Endometrial microvascular endothelial cells (primary cell): Measurements from ENCODE around the gene TRAPPC11. TPM values are rescaled to one million over a fixed set of nuclear protein-coding genes. Genes with fewer than 3 reads are reported as not detected.

Experiments
- in situ Hi-C: cut with HindIII; loops from 2 replicates; pipeline ENCODE4 v1.10.0; 2017; ENCODE audit warnings: low sequenced_read_pairs, low pct_unique_long_range_greater_than_20kb; ENCODE audit errors: inconsistent ontology term
- total RNA-seq: library from RNA; depleted of rRNA; stranded (reverse); fragments of >200 nt; gene quantifications from one replicate; pipeline ENCODE4 v1.2.3, GENCODE V29; 2015; ENCODE audit errors: inconsistent ontology term

Gene TRAPPC11
- total RNA-seq, 1 donor from 2014 or later: 39.5 TPM

DNA sequence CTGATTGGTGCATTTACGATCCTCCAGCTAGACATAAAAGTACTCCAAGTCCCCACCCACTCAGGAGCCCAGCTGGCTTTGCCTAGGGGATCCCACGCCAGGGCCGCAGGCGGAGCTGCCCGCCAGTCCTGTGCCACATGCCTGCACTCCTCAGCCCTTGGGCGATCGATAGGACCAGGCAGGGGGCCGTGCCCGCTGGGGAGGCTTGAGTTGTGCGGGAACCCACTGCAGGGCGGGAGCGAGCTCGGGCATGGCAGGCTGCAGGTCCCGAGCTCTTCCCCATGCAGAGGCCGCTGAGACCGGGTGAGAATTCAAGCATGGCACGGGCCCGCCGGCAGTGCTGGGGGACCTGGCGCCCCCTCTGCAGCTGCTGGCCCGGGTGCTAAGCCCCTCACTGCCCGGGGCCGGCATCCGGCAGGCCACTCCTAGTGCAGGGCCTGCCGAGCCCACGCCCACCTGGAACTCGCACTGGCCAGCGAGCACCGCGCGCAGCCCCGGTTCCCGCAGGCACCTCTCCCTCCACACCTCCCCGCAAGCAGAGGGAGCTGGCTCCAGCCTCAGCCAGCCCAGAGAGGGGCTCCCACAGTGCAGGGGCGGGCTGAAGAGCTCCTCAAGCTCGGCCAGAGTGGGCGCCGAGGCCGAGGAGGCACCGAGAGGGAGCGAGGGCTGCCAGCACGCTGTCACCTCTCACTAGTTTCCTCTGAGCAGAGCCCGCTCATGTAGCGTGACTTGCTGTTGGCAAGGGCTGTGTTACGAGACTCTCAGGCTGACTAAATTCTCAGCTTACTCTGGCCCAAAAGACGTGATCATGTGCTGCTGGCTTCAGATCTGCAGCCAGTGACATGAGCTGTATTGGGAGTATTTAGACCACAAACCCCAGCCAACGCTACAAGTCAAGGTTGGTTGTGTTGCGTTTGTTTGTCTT lies 87.5 kb downstream of the TRAPPC11 start:
- in situ Hi-C loops: no loop called here

DNA sequence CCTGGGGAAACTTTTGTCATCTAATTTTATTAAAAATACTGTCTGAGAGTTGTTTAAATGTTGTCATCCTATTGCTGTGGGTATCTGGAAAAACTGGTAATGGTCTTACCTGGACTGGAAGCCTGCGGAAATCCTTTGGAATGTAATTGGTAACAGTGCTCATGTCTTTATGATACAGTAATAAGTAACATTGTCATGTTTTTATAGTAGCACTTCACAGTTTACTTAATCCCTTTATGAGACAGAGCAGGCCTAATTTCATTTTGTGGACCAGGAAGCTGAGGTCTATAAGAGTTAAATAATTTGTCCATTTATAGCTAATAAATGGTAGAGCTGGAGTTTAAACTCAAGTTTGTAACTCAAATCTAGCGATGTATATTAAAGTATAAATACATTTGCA lies 88.3 kb downstream of the TRAPPC11 start:
- in situ Hi-C loops: no loop called here

GRCh38 chr4:183747931-183748670 lies 89.0 kb downstream of the TRAPPC11 start:
- in situ Hi-C loops: no loop called here

GRCh38 chr4:183751106-183751505 lies 92.0 kb downstream of the TRAPPC11 start:
- in situ Hi-C loops: no loop called here

DNA sequence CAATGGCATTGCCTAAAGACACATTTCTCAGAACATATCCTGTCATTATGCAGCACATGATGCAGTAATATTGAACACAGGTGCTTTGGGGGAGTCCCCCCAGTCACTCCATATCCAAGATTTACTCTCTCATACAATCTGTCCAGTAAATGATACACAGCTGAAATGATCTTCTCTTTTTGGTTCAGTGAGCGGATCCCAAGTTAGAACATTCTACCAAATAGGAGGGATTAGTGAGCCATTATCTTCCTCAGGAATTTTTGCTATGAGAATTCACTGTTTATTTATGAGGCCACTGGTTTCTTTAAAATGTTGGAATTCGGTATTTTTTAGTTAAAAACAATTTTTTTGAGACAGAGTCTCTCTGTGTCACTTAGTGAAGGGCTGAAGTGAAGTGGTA lies 96.5 kb downstream of the TRAPPC11 start:
- in situ Hi-C loops: no loop called here

GRCh38 chr4:183757060-183757459 lies 98.0 kb downstream of the TRAPPC11 start:
- in situ Hi-C loops: no loop called here

DNA sequence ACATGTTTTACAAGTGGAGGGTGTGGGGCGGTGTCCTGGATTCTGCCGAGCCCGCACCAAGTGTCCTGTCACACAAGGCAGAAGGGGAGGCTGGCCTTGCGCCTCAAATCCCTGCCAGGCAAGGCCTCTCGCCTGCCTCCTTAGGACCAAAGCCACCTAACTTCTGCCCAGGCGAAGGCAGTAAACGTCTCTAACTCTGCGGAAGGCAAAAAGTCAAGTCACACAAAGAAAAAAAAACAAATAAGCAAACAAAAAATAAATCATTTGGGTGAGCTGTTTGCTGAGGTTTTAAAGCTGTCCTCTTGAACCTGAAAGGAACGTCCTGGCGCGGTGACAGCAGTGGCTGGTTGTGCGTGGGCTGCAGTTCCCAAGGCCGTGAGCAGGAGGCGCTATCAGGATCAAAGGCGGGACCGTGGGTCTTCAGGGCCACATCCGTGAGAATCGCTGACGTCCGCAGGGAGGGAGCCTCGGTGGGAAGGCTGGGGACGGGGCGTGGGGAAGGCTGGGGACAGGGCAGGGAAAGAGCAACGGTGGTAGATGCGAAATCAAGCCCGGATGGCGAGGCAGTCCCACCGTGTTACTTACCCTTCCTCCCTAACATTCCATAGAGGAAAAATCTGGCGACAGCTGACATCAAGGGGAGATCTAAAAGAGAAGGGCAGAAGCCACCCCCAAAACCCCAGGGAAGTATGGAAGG lies 99.1 kb downstream of the TRAPPC11 start:
- in situ Hi-C loops: no loop called here

- in situ Hi-C loops: no loop called here
These were observed 99.8 kb downstream of the TRAPPC11 start for GRCh38 chr4:183758758-183759447.

DNA sequence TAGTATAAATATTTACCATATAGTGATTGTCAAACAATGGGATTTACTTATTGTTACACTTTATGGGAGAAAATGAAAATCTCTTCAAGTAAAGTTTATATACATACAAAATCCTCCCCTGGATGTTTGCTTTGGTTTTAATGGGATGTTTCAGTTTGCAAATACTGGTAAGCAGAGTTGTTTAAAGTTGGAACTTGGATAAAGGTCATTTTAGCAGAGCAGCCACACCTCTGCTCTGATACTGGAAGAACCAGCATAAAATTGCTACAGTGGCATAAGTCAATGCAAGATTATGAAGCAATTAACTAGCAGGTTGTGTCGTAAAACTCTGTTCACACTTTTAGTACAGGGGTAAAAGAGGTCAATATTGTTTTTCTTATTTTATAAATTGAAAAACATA lies 101.2 kb downstream of the TRAPPC11 start:
- in situ Hi-C loops: no loop called here

Other genes starting within 250 kb of the TRAPPC11 start
- 25.3 TPM for gene CDKN2AIP, start 214.7 kb upstream of the TRAPPC11 start, total RNA-seq
- gene ING2, start 154.2 kb upstream of the TRAPPC11 start, total RNA-seq: 9.9 TPM
- 29.5 TPM for gene RWDD4, start 108 bp upstream of the TRAPPC11 start, total RNA-seq
- not detected for gene STOX2, start 246.0 kb downstream of the TRAPPC11 start, total RNA-seq